Measurements from ENCODE around the gene COMMD8.

Gene COMMD8

DNA sequence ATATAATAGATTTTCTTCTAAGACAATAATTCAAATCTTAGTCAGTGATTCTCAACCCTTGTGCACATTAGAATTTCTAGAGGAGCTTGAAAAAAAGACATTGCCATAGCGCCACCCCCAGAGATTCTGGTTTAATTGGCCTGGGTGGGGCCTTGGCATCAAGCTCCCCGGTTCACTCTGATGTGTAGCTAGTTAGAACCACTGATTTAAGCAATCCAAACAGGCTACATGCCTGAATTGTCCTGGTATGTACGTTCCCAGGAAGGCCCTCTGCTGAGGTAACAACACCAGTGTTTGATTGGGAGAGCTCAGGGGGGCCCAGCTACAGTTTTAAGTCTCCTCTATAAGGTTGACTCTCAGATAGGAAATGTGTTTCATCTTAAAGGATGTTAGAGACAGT lies 20.2 kb upstream of the COMMD8 start:
- H3K36me3 ChIP-seq (ENCODE audit: control insufficient read depth, insufficient read depth, low read length) = no peaks in the 10 kb centered on the region
- DNase-seq (ENCODE audit: extremely low read depth, insufficient read length) = no peak
- TF ChIP-seq, protein P1, sequence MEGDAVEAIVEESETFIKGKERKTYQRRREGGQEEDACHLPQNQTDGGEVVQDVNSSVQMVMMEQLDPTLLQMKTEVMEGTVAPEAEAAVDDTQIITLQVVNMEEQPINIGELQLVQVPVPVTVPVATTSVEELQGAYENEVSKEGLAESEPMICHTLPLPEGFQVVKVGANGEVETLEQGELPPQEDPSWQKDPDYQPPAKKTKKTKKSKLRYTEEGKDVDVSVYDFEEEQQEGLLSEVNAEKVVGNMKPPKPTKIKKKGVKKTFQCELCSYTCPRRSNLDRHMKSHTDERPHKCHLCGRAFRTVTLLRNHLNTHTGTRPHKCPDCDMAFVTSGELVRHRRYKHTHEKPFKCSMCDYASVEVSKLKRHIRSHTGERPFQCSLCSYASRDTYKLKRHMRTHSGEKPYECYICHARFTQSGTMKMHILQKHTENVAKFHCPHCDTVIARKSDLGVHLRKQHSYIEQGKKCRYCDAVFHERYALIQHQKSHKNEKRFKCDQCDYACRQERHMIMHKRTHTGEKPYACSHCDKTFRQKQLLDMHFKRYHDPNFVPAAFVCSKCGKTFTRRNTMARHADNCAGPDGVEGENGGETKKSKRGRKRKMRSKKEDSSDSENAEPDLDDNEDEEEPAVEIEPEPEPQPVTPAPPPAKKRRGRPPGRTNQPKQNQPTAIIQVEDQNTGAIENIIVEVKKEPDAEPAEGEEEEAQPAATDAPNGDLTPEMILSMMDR (IDR thresholded peaks at IDR 0.05; ENCODE audit: insufficient read depth, low read length, poor library complexity, severe bottlenecking) = peak; percentile 3
- H3K4me3 ChIP-seq (replicated peaks; ENCODE audit: low read depth, low read length) = no peak overlapping the region
- H3K27me3 ChIP-seq (replicated peaks; ENCODE audit: control insufficient read depth, insufficient read depth, low read length) = no peaks in the 10 kb centered on the region

GRCh38 chr4:47482326-47482725 lies 18.8 kb upstream of the COMMD8 start:
- Histone ChIP-seq H3K27me3 (replicated peaks; ENCODE audit: control insufficient read depth, insufficient read depth, low read length) (no peaks in the 10 kb centered on the region), H3K36me3 (ENCODE audit: control insufficient read depth, insufficient read depth, low read length) (no peaks in the 10 kb centered on the region), H3K4me3 (replicated peaks; ENCODE audit: low read depth, low read length) (no peak overlapping the region)
- no peak for DNase-seq (ENCODE audit: extremely low read depth, insufficient read length)
- TF ChIP-seq, protein P1 (IDR thresholded peaks at IDR 0.05; ENCODE audit: insufficient read depth, low read length, poor library complexity, severe bottlenecking) = no peak

GRCh38 chr4:47478804-47479203 lies 15.3 kb upstream of the COMMD8 start:
- H3K36me3 ChIP-seq (ENCODE audit: control insufficient read depth, insufficient read depth, low read length) = no peaks in the 10 kb centered on the region

GRCh38 chr4:47475411-47475810 lies 11.9 kb upstream of the COMMD8 start:
- no peak overlapping the region for H3K4me3 ChIP-seq (replicated peaks; ENCODE audit: low read depth, low read length)
- TF ChIP-seq, protein P1 (IDR thresholded peaks at IDR 0.05; ENCODE audit: insufficient read depth, low read length, poor library complexity, severe bottlenecking) = no peak
- H3K36me3 ChIP-seq (ENCODE audit: control insufficient read depth, insufficient read depth, low read length) = no peaks in the 10 kb centered on the region
- H3K27me3 ChIP-seq (replicated peaks; ENCODE audit: control insufficient read depth, insufficient read depth, low read length) = no peaks in the 10 kb centered on the region
- DNase-seq (ENCODE audit: extremely low read depth, insufficient read length) = no peak

More at GRCh38 chr4:47478804-47479203, 15.3 kb upstream of the COMMD8 start:
- no peak overlapping the region for H3K4me3 ChIP-seq (replicated peaks; ENCODE audit: low read depth, low read length)
- no peaks in the 10 kb centered on the region for H3K27me3 ChIP-seq (replicated peaks; ENCODE audit: control insufficient read depth, insufficient read depth, low read length)
- no peak for DNase-seq (ENCODE audit: extremely low read depth, insufficient read length)
- TF ChIP-seq, protein P1 (IDR thresholded peaks at IDR 0.05; ENCODE audit: insufficient read depth, low read length, poor library complexity, severe bottlenecking) = no peak

DNA sequence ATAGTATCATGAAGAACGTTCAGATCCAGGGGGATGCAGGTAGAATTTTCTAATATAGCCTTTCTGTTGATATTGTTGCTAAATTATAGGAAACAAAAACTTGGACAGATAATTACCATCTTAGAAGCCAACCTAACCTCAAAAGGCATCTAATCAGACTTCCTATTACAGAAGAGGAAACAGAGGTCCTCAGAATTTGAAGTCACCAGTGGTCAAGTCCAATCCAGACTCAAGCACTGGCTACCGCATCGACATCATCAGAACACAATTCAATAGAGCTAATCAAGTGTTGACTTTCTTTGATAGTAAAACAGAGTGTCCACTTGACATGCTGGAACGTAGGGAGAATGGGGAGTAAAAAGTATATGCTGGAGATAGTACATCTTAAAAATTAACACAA lies 11.3 kb upstream of the COMMD8 start:
- Histone ChIP-seq H3K4me3 (replicated peaks; ENCODE audit: low read depth, low read length) (no peak overlapping the region), H3K36me3 (ENCODE audit: control insufficient read depth, insufficient read depth, low read length) (no peaks in the 10 kb centered on the region), H3K27me3 (replicated peaks; ENCODE audit: control insufficient read depth, insufficient read depth, low read length) (no peaks in the 10 kb centered on the region)
- no peak for DNase-seq (ENCODE audit: extremely low read depth, insufficient read length)
- TF ChIP-seq, protein P1 (IDR thresholded peaks at IDR 0.05; ENCODE audit: insufficient read depth, low read length, poor library complexity, severe bottlenecking) = no peak

- H3K36me3 ChIP-seq (ENCODE audit: control insufficient read depth, insufficient read depth, low read length) = no peaks in the 10 kb centered on the region
- no peak overlapping the region for H3K4me3 ChIP-seq (replicated peaks; ENCODE audit: low read depth, low read length)
- TF ChIP-seq, protein P1 (IDR thresholded peaks at IDR 0.05; ENCODE audit: insufficient read depth, low read length, poor library complexity, severe bottlenecking) = no peak
- H3K27me3 ChIP-seq (replicated peaks; ENCODE audit: control insufficient read depth, insufficient read depth, low read length) = no peaks in the 10 kb centered on the region
- DNase-seq (ENCODE audit: extremely low read depth, insufficient read length) = no peak
Measured at GRCh38 chr4:47473141-47473750, 9.7 kb upstream of the COMMD8 start.

Measured in GM06990 (cell line).